ENCODE measurements around the gene LILRA6. TPM values are rescaled to one million over a fixed set of nuclear protein-coding genes. Genes with fewer than 3 reads are reported as not detected.

LILRA6 gene
- polyA plus RNA-seq, 2 donors = 0.08 to 0.26 TPM

- H3K4me1 ChIP-seq (ENCODE audit: control insufficient read depth in 2 of 2, insufficient read depth in 2 of 2, low read length in 1 of 2) = peaks cover 2 to 11% of the 10 kb centered on the region in 2 donors
- WGBS, 2 donors = 58 to 62% methylated on average over 19 of the region's 19 CpGs
- H3K4me3 ChIP-seq (ENCODE audit: low read depth in 1 of 2, low read length in 2 of 2) = peak overlapping the region; percentile 74 to 78
- no peaks in the 10 kb centered on the region for H3K27me3 ChIP-seq (ENCODE audit: control insufficient read depth in 1 of 2, insufficient read depth in 2 of 2, low read length in 2 of 2)
- H3K9me3 ChIP-seq (ENCODE audit: control insufficient read depth in 2 of 2, insufficient read depth in 1 of 2, low read depth in 1 of 2, low read length in 1 of 2) = no peaks in the 10 kb centered on the region
- H3K27ac ChIP-seq (ENCODE audit: low read depth in 2 of 2, low read length in 1 of 2) = peak overlapping the region; percentile 99
- peaks cover 0 to 5% of the 10 kb centered on the region in 2 donors for H3K36me3 ChIP-seq (ENCODE audit: control insufficient read depth in 2 of 2, insufficient read depth in 2 of 2, low read length in 1 of 2)
Measured at GRCh38 chr19:54191811-54192453, 50.7 kb downstream of the LILRA6 start.

DNA sequence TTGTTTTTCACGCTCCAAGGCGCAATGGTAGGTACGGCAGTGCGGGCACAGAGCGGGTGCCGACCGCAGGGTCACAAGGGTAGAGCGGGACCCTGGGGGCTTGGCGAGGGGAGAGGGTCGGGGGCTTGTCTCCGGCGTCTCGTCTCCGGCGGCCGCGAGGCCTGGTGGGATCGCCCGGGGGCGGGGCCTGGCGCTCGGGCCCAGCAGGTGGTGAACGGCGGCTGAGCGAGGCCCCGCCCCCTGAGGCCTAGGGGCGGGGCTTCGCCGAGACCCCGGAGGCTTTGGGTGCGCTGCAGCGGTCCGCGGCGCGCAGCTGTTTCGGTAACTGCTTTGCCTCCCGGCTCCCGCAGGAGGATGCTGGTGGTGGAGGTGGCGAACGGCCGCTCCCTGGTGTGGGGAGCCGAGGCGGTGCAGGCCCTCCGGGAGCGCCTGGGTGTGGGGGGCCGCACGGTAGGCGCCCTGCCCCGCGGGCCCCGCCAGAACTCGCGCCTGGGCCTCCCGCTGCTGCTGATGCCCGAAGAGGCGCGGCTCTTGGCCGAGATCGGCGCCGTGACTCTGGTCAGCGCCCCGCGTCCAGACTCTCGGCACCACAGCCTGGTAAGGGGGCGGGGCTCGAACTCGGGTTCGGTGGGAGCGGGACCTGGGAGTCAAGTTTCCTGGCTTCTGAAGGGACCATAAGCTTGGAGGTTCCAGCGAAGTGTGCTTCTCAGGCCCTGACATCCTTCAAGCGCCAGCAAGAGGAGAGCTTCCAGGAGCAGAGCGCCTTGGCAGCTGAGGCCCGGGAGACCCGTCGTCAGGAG is 51.4 kb downstream of the LILRA6 start, which contains the start of gene TSEN34:
TSS of gene TSEN34 (plus strand) at position 298 of the 800 bp plus-strand sequence. CDS start at position 355, 57 bp downstream.
- H3K4me1 ChIP-seq (ENCODE audit: control insufficient read depth in 2 of 2, insufficient read depth in 2 of 2, low read length in 1 of 2) = peaks cover 2 to 11% of the 10 kb centered on the region in 2 donors
- no peaks in the 10 kb centered on the region for H3K9me3 ChIP-seq (ENCODE audit: control insufficient read depth in 2 of 2, insufficient read depth in 1 of 2, low read depth in 1 of 2, low read length in 1 of 2)
- H3K27ac ChIP-seq (ENCODE audit: low read depth in 2 of 2, low read length in 1 of 2) = peak within 1 kb of the TSS; percentile 99
- peak within 1 kb of the TSS; percentile 74 to 78 for H3K4me3 ChIP-seq (ENCODE audit: low read depth in 1 of 2, low read length in 2 of 2)
- H3K27me3 ChIP-seq (ENCODE audit: control insufficient read depth in 1 of 2, insufficient read depth in 2 of 2, low read length in 2 of 2) = no peaks in the 10 kb centered on the region
- 1% methylated on average over 76 to 77 of the region's 77 CpGs for WGBS, 2 donors
- H3K36me3 ChIP-seq (ENCODE audit: control insufficient read depth in 2 of 2, insufficient read depth in 2 of 2, low read length in 1 of 2) = peaks cover 0 to 8% of the 10 kb centered on the region in 2 donors

- peak overlapping the region; percentile 99 for H3K27ac ChIP-seq (ENCODE audit: low read depth in 2 of 2, low read length in 1 of 2)
- 0 to 1% methylated on average over 56 of the region's 56 CpGs for WGBS, 2 donors
- no peaks in the 10 kb centered on the region for H3K9me3 ChIP-seq (ENCODE audit: control insufficient read depth in 2 of 2, insufficient read depth in 1 of 2, low read depth in 1 of 2, low read length in 1 of 2)
- no peaks in the 10 kb centered on the region for H3K27me3 ChIP-seq (ENCODE audit: control insufficient read depth in 1 of 2, insufficient read depth in 2 of 2, low read length in 2 of 2)
- H3K4me3 ChIP-seq (ENCODE audit: low read depth in 1 of 2, low read length in 2 of 2) = peak overlapping the region; percentile 74 to 78
- H3K4me1 ChIP-seq (ENCODE audit: control insufficient read depth in 2 of 2, insufficient read depth in 2 of 2, low read length in 1 of 2) = peaks cover 2 to 11% of the 10 kb centered on the region in 2 donors
- H3K36me3 ChIP-seq (ENCODE audit: control insufficient read depth in 2 of 2, insufficient read depth in 2 of 2, low read length in 1 of 2) = peaks cover 0 to 8% of the 10 kb centered on the region in 2 donors
Measured at GRCh38 chr19:54190503-54191010, 52.0 kb downstream of the LILRA6 start.

DNA sequence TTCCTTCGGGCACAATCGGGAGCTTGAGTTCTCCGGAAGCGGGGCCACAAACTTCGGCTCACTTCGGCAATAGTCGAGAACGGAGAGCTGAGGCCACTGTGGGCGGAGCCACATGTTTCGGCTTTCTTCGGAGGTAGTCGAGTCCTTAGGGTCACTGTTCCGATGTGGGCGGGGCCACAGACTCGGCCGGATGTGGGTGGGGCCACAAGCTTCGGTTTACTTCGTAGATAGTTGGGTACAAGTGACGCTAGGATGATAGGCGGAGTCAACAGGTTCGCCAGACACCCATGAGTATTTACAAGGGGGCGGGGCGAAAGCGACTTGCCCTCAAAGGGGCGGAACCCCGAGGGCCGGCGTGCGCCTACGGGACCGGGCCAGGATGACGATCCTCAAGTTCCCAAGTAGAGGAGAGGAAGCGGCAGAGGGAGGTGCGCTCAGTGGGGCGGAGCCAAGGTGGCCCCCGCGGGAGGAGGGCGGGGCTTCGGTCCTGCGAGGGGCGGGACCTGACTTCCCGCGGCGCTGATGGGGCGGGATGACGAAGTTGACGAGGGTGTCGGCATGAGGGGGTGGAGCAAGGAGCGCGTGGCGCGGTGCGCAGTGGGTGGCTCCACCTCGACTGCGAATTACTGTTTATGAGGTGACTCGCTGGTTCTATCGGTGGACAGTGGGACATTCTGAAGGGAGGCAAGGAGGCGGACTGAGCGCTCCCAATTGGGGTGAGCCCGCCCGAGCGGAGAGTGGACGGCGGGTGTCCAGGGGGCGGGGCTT is 52.7 kb downstream of the LILRA6 start:
- H3K27me3 ChIP-seq (ENCODE audit: control insufficient read depth in 1 of 2, insufficient read depth in 2 of 2, low read length in 2 of 2) = no peaks in the 10 kb centered on the region
- WGBS, 2 donors = 0% methylated on average over 65 of the region's 65 CpGs
- H3K36me3 ChIP-seq (ENCODE audit: control insufficient read depth in 2 of 2, insufficient read depth in 2 of 2, low read length in 1 of 2) = peaks cover 0 to 11% of the 10 kb centered on the region in 2 donors
- peaks cover 2 to 11% of the 10 kb centered on the region in 2 donors for H3K4me1 ChIP-seq (ENCODE audit: control insufficient read depth in 2 of 2, insufficient read depth in 2 of 2, low read length in 1 of 2)
- H3K27ac ChIP-seq (ENCODE audit: low read depth in 2 of 2, low read length in 1 of 2) = peak overlapping the region; percentile 99
- H3K9me3 ChIP-seq (ENCODE audit: control insufficient read depth in 2 of 2, insufficient read depth in 1 of 2, low read depth in 1 of 2, low read length in 1 of 2) = no peaks in the 10 kb centered on the region
- peak overlapping the region; percentile 78 to 83 for H3K4me3 ChIP-seq (ENCODE audit: low read depth in 1 of 2, low read length in 2 of 2)

GRCh38 chr19:54189145-54189734 is 53.4 kb downstream of the LILRA6 start, which contains the start of gene MBOAT7:
Gene MBOAT7, minus strand, starts transcription at chr19:54189580. Its CDS starts 1,072 bp downstream, at chr19:54188508.
- 0 to 1% methylated on average over 52 to 64 of the region's 64 CpGs for WGBS, 2 donors
- Histone ChIP-seq H3K4me3 (ENCODE audit: low read depth in 1 of 2, low read length in 2 of 2) (peak within 1 kb of the TSS; percentile 78 to 83), H3K9me3 (ENCODE audit: control insufficient read depth in 2 of 2, insufficient read depth in 1 of 2, low read depth in 1 of 2, low read length in 1 of 2) (no peaks in the 10 kb centered on the region), H3K36me3 (ENCODE audit: control insufficient read depth in 2 of 2, insufficient read depth in 2 of 2, low read length in 1 of 2) (peaks cover 0 to 11% of the 10 kb centered on the region in 2 donors), H3K27ac (ENCODE audit: low read depth in 2 of 2, low read length in 1 of 2) (peak within 1 kb of the TSS; percentile 99), H3K4me1 (ENCODE audit: control insufficient read depth in 2 of 2, insufficient read depth in 2 of 2, low read length in 1 of 2) (peaks cover 2 to 11% of the 10 kb centered on the region in 2 donors), H3K27me3 (ENCODE audit: control insufficient read depth in 1 of 2, insufficient read depth in 2 of 2, low read length in 2 of 2) (no peaks in the 10 kb centered on the region)

- H3K4me3 ChIP-seq (ENCODE audit: low read depth in 1 of 2, low read length in 2 of 2) = peak overlapping the region; percentile 69 to 83
- no peaks in the 10 kb centered on the region for H3K27me3 ChIP-seq (ENCODE audit: control insufficient read depth in 1 of 2, insufficient read depth in 2 of 2, low read length in 2 of 2)
- peaks cover 0 to 13% of the 10 kb centered on the region in 2 donors for H3K36me3 ChIP-seq (ENCODE audit: control insufficient read depth in 2 of 2, insufficient read depth in 2 of 2, low read length in 1 of 2)
- WGBS, 2 donors = 14 to 17% methylated on average over 12 of the region's 12 CpGs
- H3K9me3 ChIP-seq (ENCODE audit: control insufficient read depth in 2 of 2, insufficient read depth in 1 of 2, low read depth in 1 of 2, low read length in 1 of 2) = no peaks in the 10 kb centered on the region
- peak overlapping the region in 1 of 2 donors; percentile 99 for H3K27ac ChIP-seq (ENCODE audit: low read depth in 2 of 2, low read length in 1 of 2)
- peaks cover 2 to 11% of the 10 kb centered on the region in 2 donors for H3K4me1 ChIP-seq (ENCODE audit: control insufficient read depth in 2 of 2, insufficient read depth in 2 of 2, low read length in 1 of 2)
Measured at GRCh38 chr19:54188215-54188871, 54.2 kb downstream of the LILRA6 start.

- no peaks in the 10 kb centered on the region for H3K9me3 ChIP-seq (ENCODE audit: control insufficient read depth in 2 of 2, insufficient read depth in 1 of 2, low read depth in 1 of 2, low read length in 1 of 2)
- peaks cover under 1 to 9% of the 10 kb centered on the region in 2 donors for H3K4me1 ChIP-seq (ENCODE audit: control insufficient read depth in 2 of 2, insufficient read depth in 2 of 2, low read length in 1 of 2)
- no peaks in the 10 kb centered on the region for H3K27me3 ChIP-seq (ENCODE audit: control insufficient read depth in 1 of 2, insufficient read depth in 2 of 2, low read length in 2 of 2)
- peaks cover 0 to 12% of the 10 kb centered on the region in 2 donors for H3K36me3 ChIP-seq (ENCODE audit: control insufficient read depth in 2 of 2, insufficient read depth in 2 of 2, low read length in 1 of 2)
- no peak overlapping the region for H3K4me3 ChIP-seq (ENCODE audit: low read depth in 1 of 2, low read length in 2 of 2)
- H3K27ac ChIP-seq (ENCODE audit: low read depth in 2 of 2, low read length in 1 of 2) = no peak overlapping the region
- WGBS, 2 donors = 79 to 85% methylated on average over 11 of the region's 11 CpGs
Measured at GRCh38 chr19:54186934-54187381, 55.6 kb downstream of the LILRA6 start.
